OCI-LY1 (cell line): ENCODE results near the gene CITED1.

Experiments
- H2AFZ ChIP-seq: fragments of 200-600 bp; sonication (generic), shearing (Covaris generic); 2 replicates; pipeline ENCODE4 v1.6.0; 2014; ENCODE audit warnings: antibody characterized with exemption, mild to moderate bottlenecking, low read length
- H3F3A ChIP-seq: fragments of 200-600 bp; sonication (generic), shearing (Covaris generic); 2 replicates; pipeline ENCODE4 v1.6.0; 2014; ENCODE audit warnings: mild to moderate bottlenecking, antibody characterized with exemption, low read length, moderate library complexity; ENCODE audit not compliant: insufficient read depth
- H3K27ac ChIP-seq: fragments of 200-600 bp; sonication (generic); 2 replicates; pipeline ENCODE4 v1.5.1; 2014; ENCODE audit warnings: low read length, mixed run types, mild to moderate bottlenecking, low read depth; ENCODE audit not compliant: poor library complexity, severe bottlenecking
- H3K27me3 ChIP-seq: fragments of 200-600 bp; sonication (generic); 2 replicates; pipeline ENCODE4 v1.6.0; 2014; ENCODE audit warnings: antibody characterized with exemption, mild to moderate bottlenecking, low read length, moderate library complexity; ENCODE audit not compliant: insufficient read depth
- H3K36me3 ChIP-seq: fragments of 200-600 bp; sonication (generic); 2 replicates; pipeline ENCODE4 v1.6.1; 2014; ENCODE audit warnings: mild to moderate bottlenecking, antibody characterized with exemption, low read length, moderate library complexity, mixed read lengths; ENCODE audit not compliant: insufficient read depth
- H3K4me1 ChIP-seq: fragments of 200-600 bp; sonication (generic); 2 replicates; pipeline ENCODE4 v1.5.1; 2014; ENCODE audit warnings: mild to moderate bottlenecking, low read length, moderate library complexity; ENCODE audit not compliant: insufficient read depth, severe bottlenecking
- H3K4me2 ChIP-seq: fragments of 200-600 bp; sonication (generic), shearing (Covaris generic); 2 replicates; pipeline ENCODE4 v1.6.1; 2014; ENCODE audit warnings: low read length
- H3K4me3 ChIP-seq: fragments of 200-600 bp; sonication (generic); 2 replicates; pipeline ENCODE4 v1.5.1; 2014; ENCODE audit warnings: low read length, low read depth, mild to moderate bottlenecking, mixed read lengths; ENCODE audit not compliant: poor library complexity, severe bottlenecking
- H3K79me2 ChIP-seq: fragments of 200-600 bp; shearing (Covaris generic); 2 replicates; pipeline ENCODE4 v1.6.1; 2016; ENCODE audit warnings: mixed run types, low read length, mixed read lengths; ENCODE audit not compliant: insufficient read depth
- H3K9ac ChIP-seq: fragments of 200-600 bp; sonication (generic), shearing (Covaris generic); 2 replicates; pipeline ENCODE4 v1.6.1; 2014; ENCODE audit warnings: mild to moderate bottlenecking, low read length, mixed read lengths
- H3K9me2 ChIP-seq: fragments of 200-600 bp; sonication (generic), shearing (Covaris generic); 2 replicates; pipeline ENCODE4 v1.6.1; 2014; ENCODE audit warnings: low read depth, mild to moderate bottlenecking, low read length, mixed read lengths
- H3K9me3 ChIP-seq: fragments of 200-600 bp; shearing (Covaris generic); 2 replicates; pipeline ENCODE4 v1.6.1; 2014; ENCODE audit warnings: low read length, mixed read lengths
- H4K20me1 ChIP-seq: fragments of 200-600 bp; sonication (generic), shearing (Covaris generic); 2 replicates; pipeline ENCODE4 v1.6.0; 2016; ENCODE audit warnings: mild to moderate bottlenecking, low read length; ENCODE audit not compliant: insufficient read depth
- EZH2 ChIP-seq: fragments of 200-600 bp; sonication (generic), shearing (Covaris generic); IDR thresholded peaks from 2 replicates; pipeline ENCODE4 v1.8.0; 2017; ENCODE audit warnings: borderline replicate concordance, mixed run types, mild to moderate bottlenecking, antibody characterized with exemption, low read length, moderate library complexity, mixed read lengths
- TF ChIP-seq, protein P1 (sequence below): fragments of 200-600 bp; sonication (generic), shearing (Covaris generic); IDR thresholded peaks from 2 replicates; pipeline ENCODE4 v1.5.1; 2017; ENCODE audit warnings: mild to moderate bottlenecking, antibody characterized with exemption, low read length, moderate library complexity, mixed read lengths

CITED1 gene

DNA sequence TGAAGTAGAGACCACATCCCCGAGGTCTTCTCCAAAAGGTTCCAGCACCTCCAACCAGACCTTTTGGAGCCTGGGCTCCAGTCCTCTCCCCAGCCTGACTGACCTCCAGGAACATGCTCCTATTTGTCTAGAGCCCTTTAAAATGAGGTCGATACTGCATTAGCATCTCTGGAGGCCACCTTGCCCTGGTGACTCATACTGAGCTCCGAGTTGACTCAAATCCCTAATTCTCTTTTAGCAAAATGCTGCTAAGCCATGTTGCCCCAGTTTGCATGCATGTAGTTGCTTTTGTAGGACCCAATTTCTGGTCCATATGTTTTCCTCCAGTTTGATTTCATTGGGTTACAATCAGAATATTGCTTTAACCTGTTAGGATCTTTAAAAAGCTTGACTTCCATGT lies 43.5 kb upstream of the CITED1 start:
- no peaks in the 10 kb centered on the region for H3F3A ChIP-seq
- H3K9ac ChIP-seq, result no peak overlapping the region
- no peaks in the 10 kb centered on the region for H3K79me2 ChIP-seq
- H3K4me2 ChIP-seq, result no peak overlapping the region
- H3K4me1 ChIP-seq, result no peaks in the 10 kb centered on the region
- H3K27ac ChIP-seq, result no peak overlapping the region
- no peaks in the 10 kb centered on the region for H3K9me2 ChIP-seq
- no peaks in the 10 kb centered on the region for H3K36me3 ChIP-seq
- no peak for TF ChIP-seq EZH2
- TF ChIP-seq, protein P1, sequence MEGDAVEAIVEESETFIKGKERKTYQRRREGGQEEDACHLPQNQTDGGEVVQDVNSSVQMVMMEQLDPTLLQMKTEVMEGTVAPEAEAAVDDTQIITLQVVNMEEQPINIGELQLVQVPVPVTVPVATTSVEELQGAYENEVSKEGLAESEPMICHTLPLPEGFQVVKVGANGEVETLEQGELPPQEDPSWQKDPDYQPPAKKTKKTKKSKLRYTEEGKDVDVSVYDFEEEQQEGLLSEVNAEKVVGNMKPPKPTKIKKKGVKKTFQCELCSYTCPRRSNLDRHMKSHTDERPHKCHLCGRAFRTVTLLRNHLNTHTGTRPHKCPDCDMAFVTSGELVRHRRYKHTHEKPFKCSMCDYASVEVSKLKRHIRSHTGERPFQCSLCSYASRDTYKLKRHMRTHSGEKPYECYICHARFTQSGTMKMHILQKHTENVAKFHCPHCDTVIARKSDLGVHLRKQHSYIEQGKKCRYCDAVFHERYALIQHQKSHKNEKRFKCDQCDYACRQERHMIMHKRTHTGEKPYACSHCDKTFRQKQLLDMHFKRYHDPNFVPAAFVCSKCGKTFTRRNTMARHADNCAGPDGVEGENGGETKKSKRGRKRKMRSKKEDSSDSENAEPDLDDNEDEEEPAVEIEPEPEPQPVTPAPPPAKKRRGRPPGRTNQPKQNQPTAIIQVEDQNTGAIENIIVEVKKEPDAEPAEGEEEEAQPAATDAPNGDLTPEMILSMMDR, result no peak
- H3K4me3 ChIP-seq, result no peak overlapping the region
- no peaks in the 10 kb centered on the region for H4K20me1 ChIP-seq
- H3K9me3 ChIP-seq, result no peaks in the 10 kb centered on the region
- H3K27me3 ChIP-seq, result no peaks in the 10 kb centered on the region
- H2AFZ ChIP-seq, result no peak overlapping the region

DNA sequence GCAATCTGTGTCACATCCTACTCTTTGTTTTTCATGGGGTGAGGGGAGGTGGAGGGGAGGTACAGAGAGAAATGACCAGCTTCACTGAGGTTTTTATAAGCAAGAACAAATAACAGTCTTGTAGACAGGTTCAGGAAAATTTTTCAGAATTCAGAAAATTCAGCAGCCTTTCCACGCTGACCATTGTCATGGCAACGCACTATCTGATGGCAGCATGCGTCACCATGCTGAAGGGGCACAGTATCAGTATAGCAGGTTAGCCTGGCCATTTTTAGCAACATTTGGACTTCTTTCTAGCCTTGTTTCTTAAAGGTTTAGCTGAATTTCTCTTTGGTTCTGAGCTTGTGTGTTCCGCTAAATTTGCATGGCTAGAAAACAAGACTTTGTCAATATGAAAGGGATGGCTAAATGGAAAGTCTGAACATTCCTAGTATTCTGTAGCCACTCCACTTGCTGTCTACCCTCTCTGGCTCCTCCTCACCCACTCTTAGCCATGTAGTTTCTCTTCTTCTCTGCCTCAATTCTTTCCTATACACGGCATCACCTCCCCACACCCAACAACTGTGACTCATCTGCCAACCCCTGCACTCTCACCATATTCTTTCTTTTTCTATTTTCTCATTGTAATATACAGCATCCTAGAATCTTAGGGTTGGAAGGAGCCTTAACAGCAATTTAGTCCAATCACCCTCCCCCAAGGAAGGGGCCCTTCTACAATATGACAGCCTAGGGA lies 42.7 kb upstream of the CITED1 start:
- Histone ChIP-seq H3K27ac (no peak overlapping the region), H3K36me3 (no peaks in the 10 kb centered on the region), H3K79me2 (no peaks in the 10 kb centered on the region), H4K20me1 (no peaks in the 10 kb centered on the region), H3K4me2 (no peak overlapping the region), H2AFZ (no peak overlapping the region), H3K9me2 (no peaks in the 10 kb centered on the region), H3K9me3 (no peaks in the 10 kb centered on the region), H3K27me3 (no peaks in the 10 kb centered on the region), H3K4me3 (no peak overlapping the region), H3F3A (no peaks in the 10 kb centered on the region), H3K9ac (no peak overlapping the region), H3K4me1 (no peaks in the 10 kb centered on the region)
- TF ChIP-seq EZH2, result no peak
- TF ChIP-seq, protein P1, result no peak

DNA sequence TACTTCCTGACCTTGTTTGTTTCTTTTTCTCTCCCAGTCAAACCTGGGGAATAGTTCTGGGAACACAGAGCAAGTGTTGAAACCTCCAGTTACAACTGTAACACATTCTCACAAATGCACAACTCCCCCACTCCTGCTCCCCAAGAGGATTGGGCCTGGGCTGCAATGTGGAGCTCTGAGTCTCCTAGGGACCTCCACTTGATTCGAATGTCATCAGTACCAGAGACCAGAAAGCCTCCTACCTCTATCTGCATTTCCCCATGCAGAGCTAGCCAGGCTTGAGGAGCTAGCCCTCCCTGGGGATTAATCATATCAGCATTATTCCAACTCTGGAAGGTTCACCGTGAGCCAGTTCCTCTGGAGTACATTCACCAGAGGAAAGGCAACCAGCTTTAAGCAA lies 41.7 kb upstream of the CITED1 start:
- Histone ChIP-seq H3K4me3 (no peak overlapping the region), H3K9me2 (no peaks in the 10 kb centered on the region), H3K4me1 (no peaks in the 10 kb centered on the region), H3F3A (no peaks in the 10 kb centered on the region), H3K27ac (no peak overlapping the region), H3K4me2 (no peak overlapping the region), H3K9ac (no peak overlapping the region), H3K36me3 (no peaks in the 10 kb centered on the region), H3K27me3 (no peaks in the 10 kb centered on the region), H2AFZ (no peak overlapping the region), H3K9me3 (no peaks in the 10 kb centered on the region), H4K20me1 (no peaks in the 10 kb centered on the region), H3K79me2 (no peaks in the 10 kb centered on the region)
- TF ChIP-seq, protein P1, result no peak
- TF ChIP-seq EZH2, result no peak
